ENCODE data around the gene ASAH2B. TPM values are rescaled to one million over a fixed set of nuclear protein-coding genes. Genes with fewer than 3 reads are reported as not detected.
"Not testable (repeated sequence)": the region's sequence is repeated elsewhere in the genome, so short reads cannot be mapped to it uniquely, and the experiment has no call there.

ASAH2B gene
- total RNA-seq, 3 donors from 2014 or later: 9.9 to 12.4 (median 11.0) TPM

DNA sequence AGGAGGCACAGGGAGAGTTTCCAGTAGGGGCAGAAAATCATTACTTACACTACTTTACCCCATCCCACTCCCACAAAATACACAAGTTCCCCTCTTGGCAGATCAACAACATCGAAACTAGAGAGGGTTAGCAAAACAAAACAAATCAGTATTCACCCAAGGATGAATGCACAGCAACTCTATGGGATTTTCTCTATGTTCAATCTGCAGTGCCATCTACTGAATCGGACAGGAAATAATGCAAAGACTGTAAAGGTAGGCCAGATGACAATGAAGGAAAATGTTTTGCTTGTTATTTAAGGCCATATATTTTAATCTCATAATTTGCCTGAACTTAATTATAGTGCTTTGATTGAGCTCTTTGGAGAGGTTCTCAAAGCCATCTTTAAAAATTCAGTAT is 35.1 kb downstream of the ASAH2B start:
- not testable (repeated sequence) for H3K36me3 Mint-ChIP-seq (ENCODE audit: insufficient read depth); H3K27me3 Mint-ChIP-seq (ENCODE audit: low read depth); DNase-seq; ATAC-seq; H3K4me3 Mint-ChIP-seq; H3K9me3 Mint-ChIP-seq; H3K4me1 Mint-ChIP-seq (ENCODE audit: low read depth)

DNA sequence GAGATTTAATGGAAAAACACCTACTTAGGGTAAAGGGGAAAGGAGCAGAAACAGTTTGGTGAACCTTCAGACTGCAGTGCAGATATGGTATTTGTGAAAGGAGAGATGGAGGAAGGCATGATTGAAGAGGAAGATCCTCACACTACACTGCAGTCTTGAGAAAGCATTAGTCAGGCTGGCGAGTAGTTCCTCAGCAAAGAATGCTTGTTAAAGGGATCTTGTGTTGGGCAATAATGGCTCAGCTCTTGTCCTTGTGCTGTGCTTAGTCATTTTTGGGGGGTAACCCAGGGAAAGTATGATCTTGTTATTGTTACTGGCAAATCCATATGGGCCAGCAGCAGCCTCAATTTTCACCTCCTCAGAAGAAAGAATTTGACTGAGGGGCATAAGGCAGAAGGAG is 40.3 kb downstream of the ASAH2B start:
- H3K36me3 Mint-ChIP-seq (ENCODE audit: insufficient read depth); H3K9me3 Mint-ChIP-seq; H3K4me3 Mint-ChIP-seq; H3K4me1 Mint-ChIP-seq (ENCODE audit: low read depth); ATAC-seq; DNase-seq; H3K27me3 Mint-ChIP-seq (ENCODE audit: low read depth): not testable (repeated sequence)

DNA sequence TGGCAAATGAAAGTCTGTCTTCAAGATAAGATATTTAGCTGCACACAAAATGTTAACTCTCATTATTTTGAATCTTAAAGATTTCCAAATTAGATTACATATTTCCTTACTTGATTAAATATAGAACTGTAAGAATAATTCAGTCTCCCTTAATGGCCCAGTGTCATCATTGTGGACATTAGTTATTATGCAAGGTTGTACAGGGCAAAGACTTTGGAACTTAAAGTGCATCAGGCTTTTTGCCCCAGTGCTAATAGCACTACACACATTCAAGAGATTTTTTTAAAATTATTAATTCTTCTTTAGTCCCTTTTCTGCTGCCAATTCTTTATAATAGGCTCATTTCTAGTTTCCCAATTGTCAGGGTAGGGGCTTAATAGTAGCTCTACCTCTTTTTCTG is 42.3 kb downstream of the ASAH2B start:
- H3K9me3 Mint-ChIP-seq; H3K27me3 Mint-ChIP-seq (ENCODE audit: low read depth); ATAC-seq; DNase-seq; H3K4me1 Mint-ChIP-seq (ENCODE audit: low read depth); H3K36me3 Mint-ChIP-seq (ENCODE audit: insufficient read depth); H3K4me3 Mint-ChIP-seq: not testable (repeated sequence)

DNA sequence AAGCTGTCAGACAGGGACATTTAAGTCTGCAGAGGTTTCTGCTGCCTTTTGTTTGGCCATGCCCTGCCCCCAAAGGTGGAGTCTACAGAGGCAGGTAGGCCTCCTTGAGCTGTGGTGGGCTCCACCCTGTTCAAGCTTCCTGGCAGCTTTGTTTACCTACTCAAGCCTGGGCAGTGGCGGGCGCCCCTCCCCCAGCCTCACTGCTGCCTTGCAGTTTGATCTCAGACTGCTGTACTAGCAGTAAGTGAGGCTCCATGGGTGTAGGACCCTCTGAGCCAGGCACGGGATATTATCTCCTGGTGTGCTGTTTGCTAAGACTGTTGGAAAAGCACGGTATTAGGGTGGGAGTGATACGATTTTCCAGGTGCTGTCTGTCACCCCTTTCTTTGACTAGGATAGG is 48.2 kb downstream of the ASAH2B start:
- H3K4me3 Mint-ChIP-seq; H3K36me3 Mint-ChIP-seq (ENCODE audit: insufficient read depth); H3K27me3 Mint-ChIP-seq (ENCODE audit: low read depth); DNase-seq; ATAC-seq; H3K4me1 Mint-ChIP-seq (ENCODE audit: low read depth); H3K9me3 Mint-ChIP-seq: not testable (repeated sequence)

DNA sequence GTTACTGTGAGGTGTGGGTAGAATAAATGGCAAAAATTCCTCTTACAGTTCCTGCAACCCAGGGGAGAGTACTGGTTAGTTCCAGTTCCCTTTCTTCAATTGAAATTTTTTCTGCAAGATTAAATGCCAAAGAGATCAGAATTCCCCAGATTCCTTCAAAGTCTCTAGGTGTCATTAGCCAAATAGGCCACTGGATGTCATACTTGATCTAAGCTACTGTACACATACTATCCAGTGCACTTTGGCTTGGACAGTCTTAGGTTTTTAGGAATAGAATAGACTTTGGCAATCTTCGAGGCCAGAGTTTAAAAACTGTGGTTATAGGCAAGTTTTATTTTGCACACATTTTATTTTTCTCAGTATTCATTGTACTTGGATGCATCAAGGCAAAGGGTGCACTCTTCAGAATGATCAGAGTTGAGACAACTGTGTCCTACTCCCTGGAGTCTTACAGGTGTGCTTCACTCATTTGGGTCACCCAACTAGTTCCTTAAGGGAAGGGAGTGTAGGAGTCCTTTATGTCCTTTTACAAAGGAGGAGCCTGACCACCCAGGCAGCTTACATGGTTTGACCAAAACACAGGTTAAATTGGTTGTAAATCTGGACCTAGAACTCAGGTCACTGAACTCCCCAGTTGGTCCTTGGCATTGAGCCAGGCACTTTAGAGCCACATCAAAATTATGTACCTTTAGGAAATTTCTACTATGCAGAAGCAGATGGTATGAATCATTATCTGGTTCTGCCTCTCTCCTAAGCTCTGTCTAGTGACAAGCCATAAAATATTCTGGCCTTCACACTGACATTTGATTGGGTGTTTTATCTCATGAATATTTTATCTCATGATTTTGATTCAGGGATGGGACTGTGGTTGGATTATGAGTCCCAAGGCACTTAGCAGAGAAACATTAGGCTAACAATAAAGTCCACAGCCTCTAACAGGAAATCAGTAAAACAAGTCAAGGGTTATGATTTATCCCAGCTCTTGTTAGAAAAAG is 49.5 kb downstream of the ASAH2B start:
- ATAC-seq: no peak
- H3K4me1 Mint-ChIP-seq (ENCODE audit: low read depth): peaks cover 9% of the 10 kb centered on the region
- no peak for DNase-seq
- H3K27me3 Mint-ChIP-seq (ENCODE audit: low read depth): peaks cover 8% of the 10 kb centered on the region
- H3K36me3 Mint-ChIP-seq (ENCODE audit: insufficient read depth): no peaks in the 10 kb centered on the region
- no peak overlapping the region for H3K4me3 Mint-ChIP-seq
- H3K9me3 Mint-ChIP-seq: no peaks in the 10 kb centered on the region

DNA sequence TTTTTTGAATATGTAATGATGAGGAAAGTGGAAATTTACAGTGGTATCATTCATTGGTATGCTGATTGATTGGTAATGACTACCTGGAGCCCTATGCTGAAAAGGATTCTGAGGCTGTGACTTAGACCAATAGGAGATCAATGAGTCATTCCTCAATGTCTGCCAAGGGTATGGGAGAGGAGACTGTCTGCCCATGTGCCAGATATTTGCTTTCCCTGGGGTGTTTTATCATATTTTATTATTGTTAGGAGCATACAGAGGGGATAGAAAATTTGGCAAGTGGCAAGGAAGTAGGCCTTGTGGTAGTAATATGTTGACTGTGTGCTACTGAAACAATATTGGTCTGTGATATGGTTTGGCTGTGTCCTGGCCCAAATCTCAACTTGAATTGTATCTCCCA is 54.8 kb downstream of the ASAH2B start:
- DNase-seq (no peak), ATAC-seq (no peak)
- Mint-ChIP-seq H3K4me3 (no peak overlapping the region), H3K36me3 (ENCODE audit: insufficient read depth) (no peaks in the 10 kb centered on the region), H3K27me3 (ENCODE audit: low read depth) (peaks cover 10% of the 10 kb centered on the region), H3K4me1 (ENCODE audit: low read depth) (no peaks in the 10 kb centered on the region), H3K9me3 (no peaks in the 10 kb centered on the region)

DNA sequence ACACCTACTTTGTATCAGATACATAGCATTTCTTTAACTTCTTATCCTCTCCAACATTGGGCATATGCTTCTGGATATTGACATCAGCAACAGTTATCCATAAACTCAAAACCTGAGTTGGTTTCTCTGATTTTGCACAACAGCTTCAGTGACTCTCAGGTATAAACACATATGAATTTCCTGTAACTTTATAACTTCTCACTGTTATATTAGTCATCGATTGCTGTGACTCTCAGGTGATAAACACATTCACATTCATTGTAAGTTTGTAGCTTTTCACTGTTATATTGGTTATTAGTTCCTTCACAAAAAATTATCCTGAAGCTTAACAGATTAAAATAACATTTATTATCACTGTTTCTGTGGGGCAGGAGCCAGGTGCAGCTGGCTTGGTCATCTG is 57.0 kb downstream of the ASAH2B start:
- Mint-ChIP-seq H3K27me3 (ENCODE audit: low read depth) (peaks cover 10% of the 10 kb centered on the region), H3K4me1 (ENCODE audit: low read depth) (no peaks in the 10 kb centered on the region), H3K4me3 (no peak overlapping the region), H3K9me3 (no peaks in the 10 kb centered on the region), H3K36me3 (ENCODE audit: insufficient read depth) (no peaks in the 10 kb centered on the region)
- ATAC-seq (no peak), DNase-seq (no peak)

DNA sequence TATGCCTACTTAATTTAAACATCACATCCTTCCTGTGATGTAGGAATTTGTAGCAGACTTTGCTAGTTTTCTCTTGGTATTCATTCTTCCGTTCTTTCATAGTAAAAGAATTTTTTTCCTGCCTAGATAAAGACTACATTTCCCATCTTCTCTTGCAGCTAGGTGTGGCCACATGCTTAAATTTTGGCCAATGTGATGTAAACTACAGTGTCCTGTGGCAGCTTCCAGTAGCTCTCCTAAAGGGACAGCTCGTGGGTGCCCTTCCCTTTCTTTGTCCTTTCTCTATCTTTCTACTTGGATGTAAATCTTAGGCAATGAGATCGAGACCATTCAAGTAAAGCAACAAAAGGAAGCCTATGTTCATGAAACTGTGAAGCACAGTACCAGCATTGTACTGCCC is 58.6 kb downstream of the ASAH2B start:
- Mint-ChIP-seq H3K36me3 (ENCODE audit: insufficient read depth) (no peaks in the 10 kb centered on the region), H3K4me3 (no peak overlapping the region), H3K4me1 (ENCODE audit: low read depth) (no peaks in the 10 kb centered on the region), H3K27me3 (ENCODE audit: low read depth) (peaks cover 10% of the 10 kb centered on the region), H3K9me3 (no peaks in the 10 kb centered on the region)
- DNase-seq: no peak
- ATAC-seq: no peak

DNA sequence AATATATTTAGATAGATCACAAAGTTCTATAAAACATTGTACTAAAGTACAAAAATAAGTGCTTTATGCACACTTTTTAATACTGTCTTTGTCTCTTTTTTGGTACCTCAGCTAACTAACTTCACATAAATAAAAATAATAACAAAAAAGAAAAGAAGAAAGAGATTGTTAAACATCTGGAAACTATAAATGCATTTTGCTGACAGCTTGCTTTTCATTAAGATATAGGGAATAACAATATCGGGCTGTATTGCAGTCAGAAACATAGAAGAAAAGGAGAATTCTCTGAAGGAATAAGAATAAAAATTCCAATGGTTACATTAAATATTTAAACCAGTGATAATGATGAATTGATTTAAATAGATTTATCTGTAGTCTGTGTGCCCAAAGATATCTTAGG is 59.9 kb downstream of the ASAH2B start:
- no peaks in the 10 kb centered on the region for H3K36me3 Mint-ChIP-seq (ENCODE audit: insufficient read depth)
- H3K4me1 Mint-ChIP-seq (ENCODE audit: low read depth): no peaks in the 10 kb centered on the region
- DNase-seq: no peak
- ATAC-seq: no peak
- H3K9me3 Mint-ChIP-seq: no peaks in the 10 kb centered on the region
- H3K4me3 Mint-ChIP-seq: no peak overlapping the region
- H3K27me3 Mint-ChIP-seq (ENCODE audit: low read depth): peaks cover 8% of the 10 kb centered on the region

DNA sequence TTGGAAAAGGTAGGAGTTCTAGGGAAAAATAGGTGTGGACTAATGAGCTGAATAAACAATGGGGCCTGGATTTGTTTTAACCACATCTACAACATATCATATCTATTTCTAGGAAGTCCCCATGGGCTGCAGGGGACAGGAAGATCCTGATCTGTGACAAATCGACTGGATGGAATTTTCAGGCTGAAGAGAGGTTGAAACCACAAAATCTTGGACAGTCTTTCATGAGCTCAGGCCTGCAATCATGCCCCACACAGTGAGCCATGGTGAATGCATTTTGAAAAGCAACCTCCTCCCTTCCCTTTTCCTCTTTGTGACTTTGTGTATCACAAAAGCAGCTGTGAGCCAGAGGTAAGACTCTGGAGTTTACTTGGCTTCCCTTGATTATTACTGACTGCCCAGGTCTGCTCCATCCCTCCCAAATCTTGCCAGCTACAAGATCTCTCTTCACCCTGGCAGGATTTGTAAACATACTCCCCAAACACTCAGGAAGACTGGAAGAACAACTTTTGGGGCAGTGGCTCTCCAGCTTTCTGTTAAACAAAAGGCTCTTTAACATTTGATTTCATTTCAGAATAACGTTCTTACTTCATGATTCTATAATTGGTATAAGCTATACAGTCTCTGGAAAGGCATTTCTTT is 66.4 kb downstream of the ASAH2B start:
- H3K36me3 Mint-ChIP-seq (ENCODE audit: insufficient read depth): no peaks in the 10 kb centered on the region
- DNase-seq (no peak), ATAC-seq (no peak)
- H3K9me3 Mint-ChIP-seq: no peaks in the 10 kb centered on the region
- no peaks in the 10 kb centered on the region for H3K4me1 Mint-ChIP-seq (ENCODE audit: low read depth)
- H3K27me3 Mint-ChIP-seq (ENCODE audit: low read depth): peaks cover 1% of the 10 kb centered on the region
- H3K4me3 Mint-ChIP-seq: no peak overlapping the region

DNA sequence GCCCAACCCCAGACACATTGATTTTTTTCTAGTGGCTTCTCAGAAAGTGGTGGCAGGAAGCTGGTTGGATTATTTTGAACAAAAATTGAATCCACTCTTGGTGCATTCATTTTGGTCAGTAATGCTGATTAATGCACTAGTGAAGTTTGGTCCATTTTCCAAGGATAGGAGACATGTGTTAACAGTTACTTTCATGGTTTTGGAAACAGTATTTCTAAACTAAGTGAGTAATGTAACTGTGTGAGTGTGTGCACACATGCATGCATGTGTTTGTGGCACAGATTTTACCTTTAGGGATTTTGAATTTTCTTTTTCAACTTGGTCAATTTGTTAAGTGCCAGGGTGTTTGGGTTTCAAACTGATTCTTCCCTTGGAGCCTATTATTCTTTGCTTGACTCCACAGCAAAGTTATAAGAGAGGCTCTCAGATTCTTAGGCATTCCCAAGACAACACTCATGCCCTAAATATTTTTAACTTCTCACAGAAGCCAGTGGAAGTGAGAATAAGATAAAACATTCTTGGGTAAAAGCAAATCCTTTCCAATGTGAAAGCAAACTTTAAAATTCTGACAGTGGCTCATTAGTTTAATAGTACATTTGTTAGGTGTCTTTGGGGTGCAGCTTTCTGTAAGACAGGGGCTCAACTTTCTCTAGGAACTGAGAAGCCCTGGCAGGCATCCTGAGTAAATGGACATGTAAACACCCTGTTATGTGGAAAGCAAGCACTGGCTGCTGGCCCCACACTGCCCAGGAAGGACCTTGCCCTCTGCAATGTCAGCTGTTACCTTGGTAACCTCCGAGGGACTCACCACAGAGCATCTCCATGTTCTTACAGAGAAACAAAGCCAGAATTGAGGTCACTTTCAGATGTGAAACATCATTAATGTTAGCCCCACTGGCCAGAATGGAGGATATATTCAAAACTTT is 68.4 kb downstream of the ASAH2B start:
- Mint-ChIP-seq H3K36me3 (ENCODE audit: insufficient read depth) (no peaks in the 10 kb centered on the region), H3K9me3 (no peaks in the 10 kb centered on the region), H3K27me3 (ENCODE audit: low read depth) (peaks cover 1% of the 10 kb centered on the region), H3K4me1 (ENCODE audit: low read depth) (no peaks in the 10 kb centered on the region), H3K4me3 (no peak overlapping the region)
- DNase-seq (no peak), ATAC-seq (no peak)

Other genes with a start within 250 kb of the ASAH2B start
- 10 to 100 TPM; 10.6 to 16.5 (median 14.1) TPM for gene SGMS1, start 116.0 kb upstream of the ASAH2B start, total RNA-seq
- under 1 TPM; 0.08 to 0.13 (median 0.08) TPM for gene A1CF, start 145.7 kb downstream of the ASAH2B start, total RNA-seq

Measured in activated T-cell treated with anti-CD3 and anti-CD28 coated beads, Interleukin-2, amount 50 U/mL, for 4 hours (primary cell).